H1 (cell line): Measurements from ENCODE around the gene RGS3. TPM values are rescaled to one million over a fixed set of nuclear protein-coding genes. Genes with fewer than 3 reads are reported as not detected.
A peak's percentile ranks its signal among the peaks of the same experiment; 100 is the strongest.

Source experiments
- CTCF ChIA-PET: fragments of 300-600 bp; sonication (Branson Sonifier 250); formaldehyde crosslinking; loops from one replicate; lab custom pipeline; 2021; ENCODE audit not compliant: partially characterized antibody; lab: Charles Lee
- POLR2A ChIA-PET: fragments of 300-600 bp; sonication (Branson Sonifier 250); formaldehyde crosslinking; loops from one replicate; lab custom pipeline; 2021; ENCODE audit warnings: inconsistent platforms; ENCODE audit not compliant: partially characterized antibody; lab: Charles Lee
- DNase-seq, 2 experiments: peaks; one replicate each; pipeline versions ENCODE4 v3.0.0 to v3.0.0-alpha.2; 2010 to 2022; ENCODE audit warnings: low spot score in 2 of 2, low read depth in 1 of 2, mixed read lengths in 1 of 2
- FAIRE-seq: peaks from 2 replicates; lab custom pipeline; 2011; peaks lifted over from hg19 to GRCh38; lab: Jason Lieb, UNC
- H2AFZ ChIP-seq: 2 replicates; pipeline ENCODE4 v1.8.1; 2012; ENCODE audit warnings: low read length, inconsistent platforms
- H2AK5ac ChIP-seq: 2 replicates; pipeline ENCODE4 v1.6.1; 2013; ENCODE audit warnings: low read depth, low read length
- H2BK120ac ChIP-seq: replicated peaks from 2 replicates; pipeline ENCODE3; 2013; ENCODE audit warnings: low read depth, low read length, inconsistent platforms
- H2BK12ac ChIP-seq: 2 replicates; pipeline ENCODE4 v1.6.1; 2013; ENCODE audit warnings: low read depth, low read length
- H2BK15ac ChIP-seq: 2 replicates; pipeline ENCODE4 v1.6.1; 2013; ENCODE audit warnings: low read length
- H2BK20ac ChIP-seq: 2 replicates; pipeline ENCODE4 v1.6.1; 2013; ENCODE audit warnings: low read length
- H2BK5ac ChIP-seq: 2 replicates; pipeline ENCODE4 v1.6.1; 2013; ENCODE audit warnings: low read depth, low read length
- H3K14ac ChIP-seq: 2 replicates; pipeline ENCODE4 v1.6.1; 2013; ENCODE audit warnings: inconsistent platforms; ENCODE audit not compliant: insufficient read length
- H3K18ac ChIP-seq: 2 replicates; pipeline ENCODE4 v1.6.1; 2013; ENCODE audit warnings: low read length; ENCODE audit errors: extremely low read depth
- H3K23ac ChIP-seq: 2 replicates; pipeline ENCODE4 v1.6.1; 2013; ENCODE audit warnings: inconsistent platforms; ENCODE audit not compliant: insufficient read length
- H3K23me2 ChIP-seq: 2 replicates; pipeline ENCODE4 v1.6.1; 2013; ENCODE audit warnings: low read depth, low read length
- H3K27ac ChIP-seq: 2 replicates; pipeline ENCODE4 v1.6.1; 2011; ENCODE audit warnings: low read depth, low read length, inconsistent platforms
- H3K27me3 ChIP-seq, 4 experiments: replicated peaks in 1 of 4; 1 replicate in 1 of 4; 2 replicates in 3 of 4; pipeline versions ENCODE4 v1.6.1 to v1.8.1; 2011 to 2013; ENCODE audit warnings: low read length in 3 of 4, mild to moderate bottlenecking in 3 of 4, inconsistent platforms in 2 of 4, mixed read lengths in 2 of 4, moderate library complexity in 1 of 4; ENCODE audit not compliant: control insufficient read depth in 3 of 4, insufficient read depth in 3 of 4; ENCODE audit errors: extremely low read depth in 1 of 4
- H3K36me3 ChIP-seq, 4 experiments: 2 replicates each; pipeline versions ENCODE4 v1.6.1 to v1.8.1; 2011 to 2013; ENCODE audit warnings: mild to moderate bottlenecking in 4 of 4, low read length in 3 of 4, moderate library complexity in 2 of 4, control low read depth in 1 of 4, inconsistent platforms in 1 of 4; ENCODE audit not compliant: insufficient read depth in 4 of 4, control insufficient read depth in 2 of 4
- H3K4ac ChIP-seq: replicated peaks from 2 replicates; pipeline ENCODE3; 2013; ENCODE audit warnings: low read length, low read depth, mixed read lengths, inconsistent platforms; ENCODE audit not compliant: insufficient read length
- H3K4me1 ChIP-seq, 4 experiments: replicated peaks in 1 of 4; 1 replicate in 1 of 4; 2 replicates in 3 of 4; pipeline versions ENCODE4 v1.6.1 to v1.8.1; 2011 to 2013; ENCODE audit warnings: low read length in 3 of 4, inconsistent platforms in 2 of 4, mixed read lengths in 1 of 4; ENCODE audit not compliant: insufficient read depth in 4 of 4, control insufficient read depth in 3 of 4
- H3K4me2 ChIP-seq, 2 experiments: 2 replicates each; pipeline versions ENCODE4 v1.6.1 to v1.8.1; 2011 to 2013; ENCODE audit warnings: low read depth in 2 of 2, low read length in 2 of 2, control low read depth in 1 of 2, inconsistent platforms in 1 of 2, mild to moderate bottlenecking in 1 of 2; ENCODE audit not compliant: insufficient read depth in 1 of 2
- H3K4me3 ChIP-seq, 4 experiments: fragments of 200-600, 300-600 bp in 1 of 4; sonication (generic), shearing (Covaris generic), sonication (Bioruptor Twin) in 1 of 4; 2 replicates each; pipeline versions ENCODE4 v1.5.1 to v1.8.1; 2011 to 2016; ENCODE audit warnings: low read length in 4 of 4, low read depth in 3 of 4, control low read depth in 2 of 4, inconsistent platforms in 2 of 4, mild to moderate bottlenecking in 2 of 4, mixed read lengths in 1 of 4, moderate library complexity in 1 of 4; ENCODE audit not compliant: insufficient read depth in 2 of 4; ENCODE audit errors: extremely low read depth in 1 of 4
- H3K56ac ChIP-seq: replicated peaks from 2 replicates; pipeline ENCODE3; 2013; ENCODE audit warnings: low read depth, mild to moderate bottlenecking, mixed read lengths, low read length, inconsistent platforms; ENCODE audit not compliant: insufficient read length
- H3K79me1 ChIP-seq: 2 replicates; pipeline ENCODE4 v1.6.1; 2013; ENCODE audit warnings: low read depth, low read length, control low read depth
- H3K79me2 ChIP-seq, 2 experiments: 2 replicates each; pipeline versions ENCODE4 v1.6.1 to v1.8.1; 2012 to 2013; ENCODE audit warnings: low read length in 2 of 2, mild to moderate bottlenecking in 2 of 2, inconsistent platforms in 1 of 2; ENCODE audit not compliant: insufficient read depth in 2 of 2, control insufficient read depth in 1 of 2
- H3K9ac ChIP-seq, 4 experiments: replicated peaks in 1 of 4; 1 replicate in 1 of 4; 2 replicates in 3 of 4; pipeline versions ENCODE4 v1.6.1 to v1.8.1; 2011 to 2013; ENCODE audit warnings: low read depth in 3 of 4, low read length in 3 of 4, control low read depth in 2 of 4, mild to moderate bottlenecking in 2 of 4, moderate library complexity in 2 of 4, inconsistent platforms in 1 of 4; ENCODE audit errors: extremely low read depth in 1 of 4
- H3K9me3 ChIP-seq, 2 experiments: 2 replicates each; pipeline versions ENCODE4 v1.6.1 to v1.8.1; 2012 to 2013; ENCODE audit warnings: mild to moderate bottlenecking in 2 of 2, moderate library complexity in 2 of 2, control low read depth in 1 of 2, inconsistent platforms in 1 of 2, low read depth in 1 of 2, low read length in 1 of 2, mixed read lengths in 1 of 2; ENCODE audit not compliant: insufficient read depth in 2 of 2
- H4K20me1 ChIP-seq, 2 experiments: replicated peaks in 1 of 2; 2 replicates each; pipeline versions ENCODE3 to v1.8.1; 2011 to 2013; ENCODE audit warnings: inconsistent platforms in 2 of 2, low read length in 2 of 2, mild to moderate bottlenecking in 1 of 2; ENCODE audit not compliant: insufficient read depth in 2 of 2, control insufficient read depth in 1 of 2
- H4K5ac ChIP-seq: 2 replicates; pipeline ENCODE4 v1.6.1; 2013; ENCODE audit warnings: low read length, low read depth, mixed read lengths, inconsistent platforms; ENCODE audit not compliant: insufficient read length
- H4K8ac ChIP-seq: 2 replicates; pipeline ENCODE4 v1.8.0; 2013; ENCODE audit warnings: mild to moderate bottlenecking, moderate library complexity, low read length, inconsistent platforms; ENCODE audit not compliant: insufficient read depth; ENCODE audit errors: extremely low read depth
- H4K91ac ChIP-seq: replicated peaks from 2 replicates; pipeline ENCODE3; 2013; ENCODE audit warnings: low read length, mixed read lengths, inconsistent platforms; ENCODE audit not compliant: insufficient read length
- ATF2 ChIP-seq: IDR thresholded peaks from 2 replicates; pipeline ENCODE4 v1.6.1; 2012; ENCODE audit warnings: low read length, inconsistent platforms
- CHD1 ChIP-seq: IDR thresholded peaks from 2 replicates; pipeline ENCODE4 v1.6.1; 2012; ENCODE audit warnings: low read depth, low read length, improper control_type of control experiment
- JUND ChIP-seq: IDR thresholded peaks from 2 replicates; pipeline ENCODE4 v1.6.1; 2011; ENCODE audit warnings: mild to moderate bottlenecking, improper control_type of control experiment, low read length
- POLR2A ChIP-seq, 2 experiments: IDR thresholded peaks; 1 replicate in 1 of 2; 2 replicates in 1 of 2; pipeline ENCODE4 v1.6.1; 2011; ENCODE audit warnings: low read depth in 2 of 2, low read length in 2 of 2, mild to moderate bottlenecking in 2 of 2; ENCODE audit errors: control extremely low read depth in 1 of 2
- POLR2AphosphoS5 ChIP-seq: IDR thresholded peaks from 2 replicates; pipeline ENCODE4 v1.6.1; 2011; ENCODE audit warnings: low read depth, low read length
- SP1 ChIP-seq: IDR thresholded peaks from 2 replicates; pipeline ENCODE4 v1.6.1; 2011; ENCODE audit warnings: low read depth, low read length
- SP2 ChIP-seq: IDR thresholded peaks from 2 replicates; pipeline ENCODE4 v1.6.1; 2012; ENCODE audit warnings: mild to moderate bottlenecking, low read length, inconsistent platforms
- TAF1 ChIP-seq: IDR thresholded peaks from 2 replicates; pipeline ENCODE4 v1.6.1; 2011; ENCODE audit warnings: mild to moderate bottlenecking, low read depth, low read length
- ZNF274 ChIP-seq: IDR thresholded peaks from 2 replicates; pipeline ENCODE4 v1.7.0; 2012; ENCODE audit warnings: low read length, borderline replicate concordance; ENCODE audit errors: extremely low read depth
- WGBS, 2 experiments: shearing (Covaris generic) in 1 of 2; methylation state at CpG; one replicate each; pipeline versions ENCODE4 v1.1.6 to v1.1.7; 2013 to 2015; ENCODE audit warnings: low lambda C conversion rate in 2 of 2, mixed read lengths in 2 of 2, inconsistent platforms in 1 of 2, low coverage in 1 of 2, missing lambda C conversion rate in 1 of 2; ENCODE audit not compliant: insufficient replicate concordance in 2 of 2, insufficient coverage in 1 of 2, insufficient read length in 1 of 2; ENCODE audit errors: extremely low coverage in 1 of 2, missing lambda C conversion rate in 1 of 2; 5-methylcytosine and 5-hydroxymethylcytosine counted together
- polyA plus RNA-seq, 7 experiments: library from polyadenylated mRNA; depleted of rRNA in 3 of 7; stranded (reverse) in 5 of 7; unstranded in 2 of 7; fragments of >200 nt in 5 of 7; fragments of 200-250 nt in 2 of 7; gene quantifications; 1 replicate in 5 of 7; 2 replicates in 1 of 7; 4 replicates in 1 of 7; pipeline versions ENCODE4 v1.2.1 to v1.2.3, GENCODE V29; 2011 to 2013; ENCODE audit warnings: missing spikeins in 2 of 7, mixed read lengths in 2 of 7
- total RNA-seq: library from RNA; stranded (reverse); fragmentation: NEBNext Ultra II Directional; extraction: Animal tissue kit (Norgen Biotek cat#: 25700); gene quantifications from 2 replicates; pipeline ENCODE4 v1.2.1, GENCODE V29; 2021

RGS3 gene
- total and polyA plus RNA-seq, 2 of the 8 experiments (the other 6 are each of a cell fraction or from before 2014, with no cell fraction given), result 12.6 to 18.2 TPM

GRCh38 chr9:113541019-113541900, 77.7 kb downstream of the RGS3 start:
- no peaks in the 10 kb centered on the region for H3K23me2 ChIP-seq
- FAIRE-seq, result peak; percentile 48

More at GRCh38 chr9:113541019-113541900, 77.7 kb downstream of the RGS3 start:
- H4K20me1 ChIP-seq, result no peaks in the 10 kb centered on the region
- ChIA-PET POLR2A (interaction anchor here (0.6 to 0.7 kb wide), 3 partner anchors 16 to 31 kb away, joined by 3 read pairs; no protein-coding TSS in a partner anchor), CTCF (interaction anchor here (0.7 to 9.1 kb wide), 10 partner anchors 9 to 114 kb away, joined by 3 to 50 read pairs (median 3); no protein-coding TSS in a partner anchor)
- no peak overlapping the region for H2BK5ac ChIP-seq
- H2BK12ac ChIP-seq, result no peak overlapping the region
- H4K5ac ChIP-seq, result no peak overlapping the region
- H3K9ac ChIP-seq, result peak overlapping the region in 2 of 4 experiments; percentile 21 to 34; a peak in 4 of 7 replicates
- peak overlapping the region; percentile 78; the same call in 1 of the 2 replicates for H2AK5ac ChIP-seq
- peak overlapping the region in 1 of 4 experiments; percentile 14; a peak in 1 of 8 replicates for H3K4me3 ChIP-seq
- WGBS, 2 experiments, result 70% methylated on average over 12 of the region's 12 CpGs; no CpG with 5 or more reads in 1 of the 2 experiments
- peak overlapping the region; percentile 67; the same call in 1 of the 2 replicates for H2BK20ac ChIP-seq
- no peaks in the 10 kb centered on the region for H3K9me3 ChIP-seq
- H3K79me2 ChIP-seq, result no peaks in the 10 kb centered on the region
- peak overlapping the region; percentile 76 for H4K8ac ChIP-seq
- no peak overlapping the region for H3K18ac ChIP-seq
- no peak overlapping the region for H2BK120ac ChIP-seq
- H3K4me2 ChIP-seq, result peak overlapping the region in 1 of 2 experiments; percentile 44; a peak in 3 of 4 replicates
- H4K91ac ChIP-seq, result no peak overlapping the region
- DNase-seq, result peak in 1 of 2 experiments; percentile 66
- TF ChIP-seq SP1 (peak; percentile 75), ATF2 (peak; percentile 97), ZNF274 (no peak), POLR2A (IDR thresholded peaks at IDR 0.05; ENCODE audit: control extremely low read depth in 1 of 2, low read depth in 2 of 2, low read length in 2 of 2) (peak in 1 of 2 experiments; percentile 57; a peak in 2 of 3 replicates), SP2 (peak; percentile 13; the same call in 1 of the 2 replicates), JUND (no peak), POLR2AphosphoS5 (peak; percentile 55; the same call in 1 of the 2 replicates), TAF1 (peak; percentile 63; the same call in 1 of the 2 replicates), CHD1 (no peak)
- no peak overlapping the region for H3K23ac ChIP-seq
- H3K56ac ChIP-seq, result no peak overlapping the region
- H3K4ac ChIP-seq, result no peak overlapping the region
- H3K4me1 ChIP-seq, result peaks cover 0 to 10% (median 5%) of the 10 kb centered on the region in 4 experiments; a peak in 5 of 7 replicates
- no peaks in the 10 kb centered on the region for H3K79me1 ChIP-seq
- H2BK15ac ChIP-seq, result 0 out of 2 replicates have a peak overlapping the region, but pooled peaks have one; percentile 53
- no peaks in the 10 kb centered on the region for H3K36me3 ChIP-seq
- H3K27ac ChIP-seq, result no peak overlapping the region
- no peaks in the 10 kb centered on the region for H3K27me3 ChIP-seq
- no peak overlapping the region for H3K14ac ChIP-seq
- H2AFZ ChIP-seq, result no peak overlapping the region
